K562 (cell line): ENCODE data around the gene CBX2. TPM values are rescaled to one million over a fixed set of nuclear protein-coding genes. Genes with fewer than 3 reads are reported as not detected.

Experiments used
- ATAC-seq: fragments of 200-7000 bp; cut with Tn5 transposase; 3 replicates; pipeline ENCODE4 v1.9.1; 2020; ENCODE audit warnings: moderate library complexity
- BruUV-seq: library from RNA; stranded (reverse); fragments of 400-500 nt; replicated peaks from 2 replicates; lab custom pipeline; 2021; lab: Mats Ljungman, UMichigan
- CTCF ChIA-PET: fragments of 300-600 bp; formaldehyde crosslinking; extraction: SDS; loops from one replicate; lab custom pipeline; 2021; ENCODE audit warnings: low intra/inter-chr PET ratio; lab: Yijun Ruan, JAX
- POLR2A ChIA-PET: fragments of 300-600, 350-650 bp; sonication (Branson Sonifier 250); formaldehyde crosslinking; extraction: SDS; loops from one replicate; lab custom pipeline; 2021; ENCODE audit warnings: antibody characterized with exemption, inconsistent platforms; lab: Yijun Ruan, JAX
- DNase-seq, 4 experiments: peaks; one replicate each; pipeline versions ENCODE4 v3.0.0 to v3.0.0-alpha.2; 2011 to 2018; ENCODE audit warnings: low spot score in 3 of 4, mixed read lengths in 3 of 4; ENCODE audit errors: extremely low read depth in 1 of 4
- FAIRE-seq: peaks from 2 replicates; lab custom pipeline; 2011; peaks lifted over from hg19 to GRCh38; lab: Jason Lieb, UNC
- H2AFZ ChIP-seq: 2 replicates; pipeline ENCODE4 v1.6.0; 2011; ENCODE audit warnings: low read depth, low read length, control low read depth, inconsistent platforms
- H3K27ac ChIP-seq: fragments of 200-600 bp; 3 replicates; pipeline ENCODE4 v1.8.0; 2011; ENCODE audit warnings: low read depth, mild to moderate bottlenecking, control low read depth, inconsistent platforms, low read length, moderate library complexity, mixed read lengths; ENCODE audit errors: extremely low read depth
- H3K27me3 ChIP-seq, 2 experiments: fragments of 300-600 bp in 1 of 2; 2 replicates in 1 of 2; 3 replicates in 1 of 2; pipeline versions ENCODE4 v1.6.0 to v1.8.0; 2011; ENCODE audit warnings: inconsistent platforms in 2 of 2, low read length in 2 of 2, mild to moderate bottlenecking in 1 of 2, mixed read lengths in 1 of 2, moderate library complexity in 1 of 2; ENCODE audit not compliant: control insufficient read depth in 2 of 2, insufficient read depth in 2 of 2
- H3K36me3 ChIP-seq: fragments of 300-600 bp; 3 replicates; pipeline ENCODE4 v1.8.0; 2011; ENCODE audit warnings: mild to moderate bottlenecking, low read length, inconsistent platforms; ENCODE audit not compliant: control insufficient read depth, insufficient read depth
- H3K4me1 ChIP-seq, 2 experiments: fragments of 200-600 bp in 1 of 2; replicated peaks in 1 of 2; 2 replicates in 1 of 2; 3 replicates in 1 of 2; pipeline versions ENCODE4 v1.5.1 to v1.8.0; 2011; ENCODE audit warnings: inconsistent platforms in 2 of 2, low read length in 2 of 2, mild to moderate bottlenecking in 1 of 2, mixed read lengths in 1 of 2, moderate library complexity in 1 of 2; ENCODE audit not compliant: control insufficient read depth in 2 of 2, insufficient read depth in 2 of 2
- H3K4me2 ChIP-seq: 2 replicates; pipeline ENCODE4 v1.6.1; 2011; ENCODE audit warnings: low read length, control low read depth, inconsistent platforms, mixed read lengths; ENCODE audit not compliant: insufficient read depth
- H3K4me3 ChIP-seq: fragments of 200-600 bp; sonication (generic), shearing (Covaris generic); 2 replicates; pipeline ENCODE4 v1.5.1; 2016; ENCODE audit warnings: control low read depth, inconsistent platforms
- H3K79me2 ChIP-seq: fragments of 200-600 bp; 3 replicates; pipeline ENCODE4 v1.8.0; 2011; ENCODE audit warnings: low read length, inconsistent platforms; ENCODE audit not compliant: control insufficient read depth, insufficient read depth
- H3K9ac ChIP-seq, 2 experiments: 2 replicates each; pipeline versions ENCODE4 v1.6.0 to v1.6.1; 2011; ENCODE audit warnings: low read depth in 2 of 2, low read length in 2 of 2, control low read depth in 1 of 2, inconsistent platforms in 1 of 2, mild to moderate bottlenecking in 1 of 2, mixed read lengths in 1 of 2; ENCODE audit not compliant: insufficient read depth in 1 of 2
- H3K9me1 ChIP-seq: one replicate; pipeline ENCODE4 v1.6.0; 2011; ENCODE audit warnings: inconsistent platforms, mild to moderate bottlenecking, low read length, moderate library complexity; ENCODE audit not compliant: control insufficient read depth, insufficient read depth
- H3K9me3 ChIP-seq: replicated peaks from 2 replicates; pipeline ENCODE4 v1.5.1; 2011; ENCODE audit warnings: low read depth, low read length, inconsistent platforms; ENCODE audit not compliant: control insufficient read depth, insufficient read depth
- H4K20me1 ChIP-seq: replicated peaks from 2 replicates; pipeline ENCODE4 v1.6.1; 2011; ENCODE audit warnings: low read length, inconsistent platforms, mixed read lengths; ENCODE audit not compliant: control insufficient read depth, insufficient read depth
- FOXO4 ChIP-seq: fragments of 450-650 bp; formaldehyde crosslinking; IDR thresholded peaks from 2 replicates; pipeline ENCODE4 v1.4.0; 2020; ENCODE audit warnings: mild to moderate bottlenecking, moderate library complexity
- L3MBTL2 ChIP-seq: fragments of 450-650 bp; IDR thresholded peaks from 2 replicates; pipeline ENCODE4 v1.6.1; 2016; ENCODE audit warnings: mild to moderate bottlenecking, moderate library complexity
- ZC3H11A ChIP-seq: IDR thresholded peaks from 2 replicates; pipeline ENCODE4 v1.6.1; 2012; ENCODE audit warnings: low read depth, low read length, improper control_type of control experiment
- ZNF121 ChIP-seq: sonication (generic); formaldehyde crosslinking; conservative IDR thresholded peaks from 2 replicates; pipeline ENCODE4 v1.8.0; 2022; ENCODE audit warnings: missing genetic modification reagents
- ZNF316 ChIP-seq: fragments of 450-650 bp; IDR thresholded peaks from 2 replicates; pipeline ENCODE4 v1.6.1; 2016
- WGBS: fragments of 100-300 bp; shearing (Covaris generic); methylation state at CpG from one replicate; pipeline ENCODE4 v1.1.6; 2016; ENCODE audit warnings: low coverage, mixed read lengths; ENCODE audit not compliant: insufficient coverage; ENCODE audit errors: missing lambda C conversion rate; 5-methylcytosine and 5-hydroxymethylcytosine counted together
- in situ Hi-C: fragments of 300-500 bp; cut with MboI; formaldehyde crosslinking; loops from 4 replicates; pipeline ENCODE4 v1.15.0; 2018; ENCODE audit warnings: inconsistent platforms, mixed read lengths
- intact Hi-C: fragments of 100-400 bp; cut with micrococcal nuclease; formaldehyde crosslinking; loops from 2 replicates; pipeline ENCODE4 v1.14.2; 2022
- polyA plus RNA-seq, 8 experiments: library from polyadenylated mRNA; depleted of rRNA in 4 of 8; stranded (reverse) in 5 of 8; unstranded in 3 of 8; fragments of >200 nt; fragmentation: Nextera tagmentation in 2 of 8; fragmentation: Illumina TruSeq in 1 of 8; extraction: Ambion mirVana in 2 of 8; extraction: Trizol in 1 of 8; gene quantifications; 2 replicates each; pipeline versions ENCODE4 v1.2.1 to v1.2.3, GENCODE V29; 2011 to 2014; ENCODE audit warnings: inconsistent platforms in 1 of 8, missing spikeins in 1 of 8
- total RNA-seq, 7 experiments: library from RNA; depleted of rRNA in 6 of 7; stranded (reverse); fragments of >200 nt in 6 of 7; fragmentation: Illumina TruSeq in 2 of 7; extraction: Trizol in 2 of 7; gene quantifications; 2 replicates each; pipeline versions ENCODE4 v1.2.1 to v1.2.3, GENCODE V29; 2011 to 2021; ENCODE audit warnings: low replicate concordance in 1 of 7

Gene CBX2
- total and polyA plus RNA-seq, 9 of the 15 experiments (the other 6 are each of a cell fraction or from before 2014, with no cell fraction given): 0.66 to 26.9 (median 13.9) TPM

GRCh38 chr17:79760197-79760906 lies 17.6 kb upstream of the CBX2 start:
- Histone ChIP-seq H3K4me2 (no peak overlapping the region), H3K4me1 (peaks cover 0 to 12% of the 10 kb centered on the region in 2 experiments; a peak in 2 of 5 replicates), H2AFZ (0 out of 2 replicates have a peak overlapping the region, but pooled peaks have one; percentile 1), H3K9me1 (no peaks in the 10 kb centered on the region), H4K20me1 (no peaks in the 10 kb centered on the region), H3K9ac (peak overlapping the region in 1 of 2 experiments; percentile 71; a peak in 2 of 4 replicates), H3K27ac (no peak overlapping the region), H3K9me3 (no peaks in the 10 kb centered on the region), H3K4me3 (no peak overlapping the region), H3K36me3 (no peaks in the 10 kb centered on the region), H3K79me2 (no peaks in the 10 kb centered on the region)
- CTCF ChIA-PET: no interaction called here
- POLR2A ChIA-PET: interaction anchor here (0.6 to 1.9 kb wide), 3 partner anchors 11 to 85 kb away, joined by 3 to 5 read pairs (median 3); no protein-coding TSS in a partner anchor
- DNase-seq: no peak
- in situ Hi-C loops: no loop called here
- ATAC-seq: no peak
- FAIRE-seq: no peak
- no TSS peak for BruUV-seq
- WGBS: 37% methylated on average over 19 of the region's 21 CpGs
- no peak for TF ChIP-seq FOXO4 (CRISPR knock-in tag)
- no peak for TF ChIP-seq ZNF121 (CRISPR knock-in tag)
- TF ChIP-seq ZNF316: peak; percentile 38; the same call in 1 of the 2 replicates
- TF ChIP-seq ZC3H11A: no peak
- no peak for TF ChIP-seq L3MBTL2
- TF ChIP-seq, all 486 proteins: peak for 1
- H3K27me3 ChIP-seq: no peaks in the 10 kb centered on the region; a peak in 1 of 5 replicates
- intact Hi-C loops: no loop called here
